GM12874 (cell line): ENCODE data around the gene RFPL1.

Source experiments
- CTCF ChIP-seq: IDR thresholded peaks from 2 replicates; pipeline ENCODE4 v1.5.1; 2011; ENCODE audit warnings: low read depth, mild to moderate bottlenecking, control low read depth, low read length, moderate library complexity; ENCODE audit not compliant: insufficient read depth

The RFPL1 gene

GRCh38 chr22:29447906-29448305, 9.5 kb downstream of the RFPL1 start:
- TF ChIP-seq CTCF, result no peak

GRCh38 chr22:29449296-29449875, 11.0 kb downstream of the RFPL1 start:
- TF ChIP-seq CTCF, result no peak

- TF ChIP-seq CTCF, result no peak
These were observed 11.8 kb downstream of the RFPL1 start for GRCh38 chr22:29450222-29450621.

GRCh38 chr22:29451863-29452262, 13.5 kb downstream of the RFPL1 start:
- TF ChIP-seq CTCF, result no peak

- TF ChIP-seq CTCF, result no peak
These were observed 15.9 kb downstream of the RFPL1 start for GRCh38 chr22:29454276-29454675.

- no peak for TF ChIP-seq CTCF
These were observed 17.9 kb downstream of the RFPL1 start for GRCh38 chr22:29456211-29456671.

GRCh38 chr22:29457730-29458129, 19.3 kb downstream of the RFPL1 start:
- no peak for TF ChIP-seq CTCF

GRCh38 chr22:29458551-29458950, 20.2 kb downstream of the RFPL1 start:
- no peak for TF ChIP-seq CTCF
